ENCODE measurements around the gene CDC42EP3. TPM values are rescaled to one million over a fixed set of nuclear protein-coding genes. Genes with fewer than 3 reads are reported as not detected.

CDC42EP3 gene
- total RNA-seq, result 22.4 TPM

GRCh38 chr2:37671009-37671815, at the start of gene CDC42EP3:
Gene CDC42EP3, minus strand, starts transcription at chr2:37671642. Its CDS starts 25,055 bp downstream, at chr2:37646587.
- FAIRE-seq, result no peak
- DNase-seq (ENCODE audit: low spot score in 2 of 2), result peak; percentile 59 to 66

- FAIRE-seq (no peak), DNase-seq (ENCODE audit: low spot score in 2 of 2) (no peak)
These were observed 49.7 kb upstream of the CDC42EP3 start for GRCh38 chr2:37721201-37721560.

- FAIRE-seq, result no peak
- no peak for DNase-seq (ENCODE audit: low spot score in 2 of 2)
These were observed 49.2 kb upstream of the CDC42EP3 start for GRCh38 chr2:37720533-37721200.

GRCh38 chr2:37718515-37719161, 47.2 kb upstream of the CDC42EP3 start:
- DNase-seq (ENCODE audit: low spot score in 2 of 2), result no peak
- no peak for FAIRE-seq

GRCh38 chr2:37713258-37713700, 41.8 kb upstream of the CDC42EP3 start:
- FAIRE-seq, result no peak
- no peak for DNase-seq (ENCODE audit: low spot score in 2 of 2)

GRCh38 chr2:37711831-37712230, 40.4 kb upstream of the CDC42EP3 start:
- FAIRE-seq (no peak), DNase-seq (ENCODE audit: low spot score in 2 of 2) (no peak)

GRCh38 chr2:37711308-37711731, 39.9 kb upstream of the CDC42EP3 start:
- DNase-seq (ENCODE audit: low spot score in 2 of 2), result no peak
- FAIRE-seq, result no peak

GRCh38 chr2:37709111-37709510, 37.7 kb upstream of the CDC42EP3 start:
- no peak for FAIRE-seq

GRCh38 chr2:37708146-37708545, 36.7 kb upstream of the CDC42EP3 start:
- FAIRE-seq (no peak), DNase-seq (ENCODE audit: low spot score in 2 of 2) (no peak)

More at GRCh38 chr2:37709111-37709510, 37.7 kb upstream of the CDC42EP3 start:
- no peak for DNase-seq (ENCODE audit: low spot score in 2 of 2)

- DNase-seq (ENCODE audit: low spot score in 2 of 2) (no peak), FAIRE-seq (no peak)
These were observed 36.0 kb upstream of the CDC42EP3 start for GRCh38 chr2:37707393-37707792.

- no peak for DNase-seq (ENCODE audit: low spot score in 2 of 2)
- FAIRE-seq, result no peak
These were observed 35.1 kb upstream of the CDC42EP3 start for GRCh38 chr2:37706334-37707183.

GRCh38 chr2:37705191-37705590, 33.7 kb upstream of the CDC42EP3 start:
- FAIRE-seq (no peak), DNase-seq (ENCODE audit: low spot score in 2 of 2) (no peak)

GRCh38 chr2:37698931-37699481, 27.6 kb upstream of the CDC42EP3 start:
- DNase-seq (ENCODE audit: low spot score in 2 of 2) (no peak), FAIRE-seq (no peak)

- no peak for DNase-seq (ENCODE audit: low spot score in 2 of 2)
- FAIRE-seq, result no peak
These were observed 23.9 kb upstream of the CDC42EP3 start for GRCh38 chr2:37695336-37695735.

- DNase-seq (ENCODE audit: low spot score in 2 of 2), result no peak
- FAIRE-seq, result no peak
These were observed 21.3 kb upstream of the CDC42EP3 start for GRCh38 chr2:37692711-37693110.

- FAIRE-seq (no peak), DNase-seq (ENCODE audit: low spot score in 2 of 2) (no peak)
These were observed 18.3 kb upstream of the CDC42EP3 start for GRCh38 chr2:37689751-37690150.

- no peak for FAIRE-seq
- no peak for DNase-seq (ENCODE audit: low spot score in 2 of 2)
These were observed 17.5 kb upstream of the CDC42EP3 start for GRCh38 chr2:37688771-37689468.

- FAIRE-seq (no peak), DNase-seq (ENCODE audit: low spot score in 2 of 2) (no peak)
These were observed 15.5 kb upstream of the CDC42EP3 start for GRCh38 chr2:37686792-37687526.

- DNase-seq (ENCODE audit: low spot score in 2 of 2), result no peak
- FAIRE-seq, result no peak
These were observed 13.4 kb upstream of the CDC42EP3 start for GRCh38 chr2:37684809-37685208.
